GM23338 (cell line): ENCODE data around the gene FIGNL1.

Experiments
- CREB1 ChIP-seq: fragments of 250-450 bp; sonication (Bioruptor Pico); IDR thresholded peaks from 2 replicates; pipeline ENCODE4 v1.5.0; 2020; ENCODE audit warnings: low read depth, mild to moderate bottlenecking, moderate library complexity
- CTCF ChIP-seq, 2 experiments: fragments of 200-600 bp in 1 of 2; sonication (generic) in 1 of 2; conservative IDR thresholded peaks; 2 replicates each; pipeline versions ENCODE4 v1.5.1 to v1.6.1; 2016 to 2017; ENCODE audit warnings: antibody characterized with exemption in 2 of 2, low read depth in 2 of 2, mild to moderate bottlenecking in 2 of 2, moderate library complexity in 1 of 2
- EZH2 ChIP-seq: fragments of 200-600 bp; sonication (generic); IDR thresholded peaks from one replicate; pipeline ENCODE4 v1.8.0; 2017; ENCODE audit warnings: antibody characterized with exemption, mild to moderate bottlenecking, low read depth; ENCODE audit not compliant: unreplicated experiment
- EZH2phosphoT487 ChIP-seq: fragments of 200-600 bp; sonication (generic); IDR thresholded peaks from one replicate; pipeline ENCODE4 v1.8.1; 2018; ENCODE audit warnings: antibody characterized with exemption; ENCODE audit not compliant: unreplicated experiment
- POLR2AphosphoS5 ChIP-seq: IDR thresholded peaks from 2 replicates; pipeline ENCODE4 v1.6.1; 2016; ENCODE audit warnings: antibody characterized with exemption, low read depth
- STAT1 ChIP-seq: IDR thresholded peaks from one replicate; pipeline ENCODE4 v1.6.1; 2016; ENCODE audit warnings: antibody characterized with exemption; ENCODE audit not compliant: unreplicated experiment
- ZNF114 ChIP-seq: fragments of 250-450 bp; sonication (Bioruptor Pico); IDR thresholded peaks from 2 replicates; pipeline ENCODE4 v1.5.0; 2020; ENCODE audit warnings: mild to moderate bottlenecking, moderate library complexity
- ZNF462 ChIP-seq: fragments of 250-450 bp; sonication (Bioruptor Pico); IDR thresholded peaks from 2 replicates; pipeline ENCODE4 v1.5.0; 2020; ENCODE audit warnings: mild to moderate bottlenecking, moderate library complexity

GRCh38 chr7:50450590-50451032 lies 461 bp upstream of the FIGNL1 start:
- TF ChIP-seq CTCF (conservative IDR thresholded peaks at IDR 0.05; ENCODE audit: low read depth in 2 of 2), result no peak
- TF ChIP-seq EZH2, result no peak
- TF ChIP-seq POLR2AphosphoS5, result no peak
- no peak for TF ChIP-seq ZNF114
- TF ChIP-seq EZH2phosphoT487, result no peak
- TF ChIP-seq CREB1 (CRISPR knock-in tag), result no peak
- TF ChIP-seq ZNF462, result no peak
- no peak for TF ChIP-seq STAT1
